Measurements from ENCODE around the gene RBMS1.
"Not testable (repeated sequence)": the region's sequence is repeated elsewhere in the genome, so short reads cannot be mapped to it uniquely, and the experiment has no call there.

RBMS1 gene

DNA sequence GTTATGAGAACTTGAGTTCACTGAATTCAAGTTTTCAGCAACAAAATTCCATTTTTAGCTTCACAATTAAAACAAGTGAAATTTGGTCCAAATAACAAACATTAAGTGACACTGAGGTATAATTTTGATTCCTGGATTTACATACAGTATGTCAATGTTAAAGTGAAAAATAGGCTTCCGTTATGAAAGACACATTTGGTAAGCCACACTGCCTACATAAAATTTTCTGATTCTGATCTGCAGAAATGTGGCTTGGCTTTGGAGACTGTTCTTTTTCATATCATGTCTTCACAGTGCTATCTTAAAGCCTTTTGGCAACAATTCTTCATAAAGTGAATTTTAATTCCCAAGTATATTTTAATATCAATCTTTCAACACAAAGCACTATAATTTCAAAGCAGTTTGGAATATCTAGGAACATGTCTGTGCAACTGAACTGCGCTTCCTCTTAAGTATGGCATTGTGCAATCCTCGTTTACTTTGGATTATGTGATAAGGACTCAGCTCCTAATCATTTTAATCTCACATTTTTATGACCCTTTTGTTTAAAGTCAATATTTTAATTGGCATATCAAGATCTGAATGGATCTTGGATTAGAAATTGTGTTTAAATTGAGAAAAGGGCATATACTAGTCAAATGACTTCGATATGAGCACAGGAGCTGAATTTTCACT lies 60.0 kb downstream of the RBMS1 start:
- DNase-seq (ENCODE audit: low read depth): no peak

DNA sequence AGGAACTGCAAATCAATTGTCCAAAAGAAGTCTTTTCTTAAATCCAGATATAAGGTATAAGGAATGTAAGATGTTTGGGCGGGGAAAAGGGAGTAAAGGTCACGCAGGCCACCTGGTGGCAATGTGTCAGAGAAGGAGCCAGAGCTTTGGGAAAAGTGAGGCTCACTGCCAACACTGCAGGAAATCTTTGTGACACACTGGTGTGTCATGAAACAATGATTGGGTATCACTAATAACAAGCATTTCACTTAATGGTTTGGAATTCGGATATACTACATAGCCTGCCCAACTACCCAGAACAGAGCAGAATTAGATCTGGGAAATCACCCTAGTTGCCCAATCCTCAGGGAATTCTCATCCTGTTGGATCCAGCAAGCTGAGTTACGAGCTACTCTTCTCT lies 61.0 kb downstream of the RBMS1 start:
- no peak for DNase-seq (ENCODE audit: low read depth)

DNA sequence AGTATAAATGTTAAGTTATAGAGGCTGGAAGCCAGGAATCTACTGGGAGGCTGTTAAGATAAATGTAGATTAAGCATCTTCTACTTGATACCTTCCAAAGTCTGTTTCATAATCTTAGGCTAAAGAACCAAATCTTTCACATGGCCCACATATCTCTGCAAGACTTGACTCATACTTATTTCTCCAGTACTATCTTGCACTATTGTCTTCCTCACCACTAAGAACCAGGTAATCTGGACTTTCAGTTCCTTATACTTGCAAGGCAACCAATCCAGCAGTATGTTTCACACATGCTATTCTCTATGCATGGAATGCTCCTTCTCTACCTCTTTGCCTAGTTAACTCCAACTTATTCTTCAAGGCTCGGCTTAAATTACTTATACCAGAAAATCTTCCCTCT lies 62.2 kb downstream of the RBMS1 start:
- no peak for DNase-seq (ENCODE audit: low read depth)

DNA sequence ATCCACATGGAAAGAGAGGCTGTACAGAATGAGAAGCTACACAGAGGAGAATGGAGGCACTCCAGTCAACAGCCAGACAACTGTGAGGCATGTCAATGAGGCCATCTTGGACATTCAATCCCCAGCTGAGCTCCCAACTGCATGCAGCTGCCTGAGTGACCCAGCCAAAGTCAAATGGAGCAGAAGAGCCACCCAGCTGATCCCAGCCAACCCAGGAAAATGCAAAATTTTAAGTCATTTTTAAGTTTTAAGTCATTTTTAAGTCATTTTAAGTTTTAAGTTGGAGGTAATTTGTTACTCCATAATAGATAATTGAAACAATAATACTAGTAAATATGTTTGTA lies 63.6 kb downstream of the RBMS1 start:
- no peak for DNase-seq (ENCODE audit: low read depth)

DNA sequence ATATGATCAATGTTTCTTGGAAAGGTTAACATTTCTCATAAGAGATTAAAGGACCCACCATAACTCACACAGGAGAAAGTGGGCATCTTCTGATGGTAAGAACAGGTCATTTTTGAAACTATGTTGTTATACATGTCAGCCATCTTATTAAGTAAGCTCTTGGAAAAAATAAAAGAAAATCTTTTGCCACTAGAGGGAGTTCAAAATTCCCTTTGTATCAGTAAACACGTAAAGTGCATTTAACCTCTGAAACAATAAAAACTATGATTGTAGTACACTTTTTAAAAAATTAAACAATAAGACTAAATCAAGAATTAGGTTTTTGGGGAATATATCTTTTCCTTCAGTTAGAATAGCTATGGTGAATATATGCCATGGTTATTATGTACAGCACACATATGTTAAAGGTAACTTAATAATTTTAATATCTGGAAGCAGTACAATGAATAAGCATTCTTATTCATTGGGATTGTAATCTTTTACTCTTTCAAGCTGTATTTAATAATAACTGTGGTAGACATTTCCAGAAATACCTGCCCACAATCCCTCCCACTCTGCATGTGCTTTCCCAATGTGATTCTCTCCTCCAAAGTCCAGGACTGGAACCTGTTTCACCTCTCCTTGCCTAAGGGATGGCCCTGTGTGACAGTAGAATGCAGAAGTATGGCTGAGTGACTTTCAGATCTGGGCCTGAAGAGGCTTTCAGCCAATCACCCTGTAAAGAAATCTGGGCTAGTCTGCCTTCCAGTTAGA lies 64.2 kb downstream of the RBMS1 start:
- DNase-seq (ENCODE audit: low read depth): no peak

DNA sequence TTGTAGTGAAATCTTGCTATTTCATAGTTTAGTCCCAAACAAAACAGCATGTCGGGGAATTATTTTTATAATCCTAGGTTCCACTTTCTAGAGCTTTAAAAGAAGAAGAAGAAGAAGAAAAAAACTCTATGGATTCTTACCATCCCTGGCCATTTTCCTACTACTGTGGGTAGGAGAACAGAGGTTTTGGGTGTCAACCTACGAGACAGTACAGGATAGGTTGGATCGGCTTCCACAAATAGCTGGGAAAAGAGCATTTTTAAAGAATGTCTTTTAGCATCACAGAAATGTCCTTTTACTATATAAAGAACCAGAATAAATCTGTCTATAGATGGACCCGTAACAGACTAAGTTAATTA lies 65.2 kb downstream of the RBMS1 start:
- DNase-seq (ENCODE audit: low read depth): no peak

DNA sequence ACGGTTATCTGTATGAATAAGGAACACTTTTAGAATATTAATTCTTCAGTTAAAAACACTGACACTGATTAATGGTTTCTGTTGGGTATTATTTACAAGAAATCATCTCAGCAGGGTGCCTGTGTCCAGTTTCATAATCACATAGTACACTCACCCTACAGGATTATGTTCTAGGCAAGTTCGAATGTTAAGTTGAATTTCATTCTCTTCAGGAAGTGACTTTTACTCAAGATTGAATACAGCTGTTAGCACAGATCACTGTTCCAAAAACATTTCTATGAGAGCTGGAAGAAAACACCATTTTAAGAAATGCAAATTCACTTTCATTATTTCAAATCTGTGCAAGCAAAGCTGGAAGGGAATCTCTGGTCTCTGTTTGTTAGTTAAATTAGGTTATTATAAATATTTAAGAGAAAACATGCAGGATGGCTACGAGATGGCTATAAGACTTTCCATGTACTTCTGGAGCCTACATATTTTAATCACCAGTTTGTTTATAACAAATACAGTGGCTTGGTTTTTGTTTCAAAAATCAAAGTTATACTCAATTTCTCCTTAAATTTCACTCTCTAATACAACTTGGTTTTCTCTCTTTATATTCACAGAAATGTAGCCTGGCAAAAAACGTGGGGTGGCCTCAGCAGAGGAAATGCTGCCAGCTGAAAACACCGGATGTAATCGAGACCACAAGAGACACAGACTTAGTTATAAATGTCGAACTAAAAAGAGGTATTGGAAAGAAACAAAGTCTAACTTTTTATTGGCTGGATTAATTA lies 65.8 kb downstream of the RBMS1 start:
- DNase-seq (ENCODE audit: low read depth): no peak

DNA sequence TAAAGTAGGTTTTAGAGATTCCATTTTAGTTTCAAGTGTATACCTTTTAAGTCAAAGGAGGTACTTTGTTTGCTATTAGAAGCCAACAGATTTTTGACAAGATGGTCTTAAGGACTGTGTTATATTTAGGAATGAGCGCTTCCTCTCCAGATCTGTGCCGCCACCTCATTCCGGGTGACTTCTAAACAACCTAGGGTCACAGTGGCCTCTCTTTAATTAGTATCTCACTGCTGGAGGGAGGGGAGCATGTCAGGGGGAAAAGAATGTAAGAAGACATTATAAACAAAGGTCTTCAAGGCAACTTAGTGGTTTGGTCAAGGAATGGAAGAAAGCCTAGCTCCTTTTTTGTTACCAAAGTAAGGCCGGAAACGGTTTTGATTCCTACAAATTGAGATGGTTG lies 67.0 kb downstream of the RBMS1 start:
- DNase-seq (ENCODE audit: low read depth): no peak

DNA sequence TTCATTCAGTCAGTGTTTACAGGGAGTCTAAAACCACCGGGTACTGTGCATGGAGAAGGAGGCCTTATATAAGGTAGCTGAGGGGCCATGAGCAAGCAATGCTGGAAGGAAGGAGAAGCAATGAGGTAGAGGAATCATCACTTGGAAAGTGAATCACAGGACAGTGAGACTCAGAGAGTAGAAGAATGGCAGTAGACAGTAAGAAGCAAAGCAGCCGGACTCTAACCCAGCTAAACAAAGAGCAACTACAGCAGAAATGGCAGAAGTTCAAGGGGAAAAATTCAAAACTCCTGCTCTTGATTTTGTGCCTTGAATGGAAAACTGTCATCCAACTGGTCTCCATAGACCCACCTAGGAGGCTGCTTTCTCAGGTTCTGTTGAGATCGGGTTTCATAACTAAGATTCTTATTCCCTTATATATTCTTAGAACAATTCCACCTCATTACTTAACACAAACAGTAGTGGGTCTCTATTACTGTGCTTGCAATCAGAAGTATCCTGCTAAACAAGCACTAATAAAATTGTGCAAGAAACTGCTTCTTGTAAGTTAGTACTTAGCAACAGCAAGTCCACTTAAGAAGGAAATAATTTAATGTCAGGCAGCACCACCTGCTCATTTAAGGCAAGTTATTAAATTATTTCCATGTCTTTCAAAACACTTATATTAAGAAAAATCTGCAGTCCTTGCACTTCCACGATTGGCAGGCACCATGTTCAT lies 68.0 kb downstream of the RBMS1 start:
- DNase-seq (ENCODE audit: low read depth): no peak

DNA sequence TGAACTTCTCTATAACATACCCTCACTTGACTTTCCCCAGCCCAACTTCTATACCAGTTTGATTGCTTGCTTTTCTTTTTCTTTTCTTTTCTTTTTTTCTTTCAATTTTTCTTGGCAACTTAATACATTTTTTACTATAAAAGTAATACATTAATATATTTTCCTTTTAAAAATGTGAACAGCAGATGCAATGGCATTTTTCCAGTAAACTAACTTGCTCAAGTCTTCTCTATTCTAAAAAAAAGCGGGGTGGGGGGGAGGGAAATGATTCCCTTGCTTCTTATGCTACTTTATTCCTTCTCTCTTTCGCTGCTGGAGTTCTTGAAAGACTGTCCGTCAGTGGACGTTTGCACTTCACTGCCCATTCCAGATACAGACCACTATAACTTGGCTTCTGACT lies 70.5 kb downstream of the RBMS1 start:
- no peak for DNase-seq (ENCODE audit: low read depth)

DNA sequence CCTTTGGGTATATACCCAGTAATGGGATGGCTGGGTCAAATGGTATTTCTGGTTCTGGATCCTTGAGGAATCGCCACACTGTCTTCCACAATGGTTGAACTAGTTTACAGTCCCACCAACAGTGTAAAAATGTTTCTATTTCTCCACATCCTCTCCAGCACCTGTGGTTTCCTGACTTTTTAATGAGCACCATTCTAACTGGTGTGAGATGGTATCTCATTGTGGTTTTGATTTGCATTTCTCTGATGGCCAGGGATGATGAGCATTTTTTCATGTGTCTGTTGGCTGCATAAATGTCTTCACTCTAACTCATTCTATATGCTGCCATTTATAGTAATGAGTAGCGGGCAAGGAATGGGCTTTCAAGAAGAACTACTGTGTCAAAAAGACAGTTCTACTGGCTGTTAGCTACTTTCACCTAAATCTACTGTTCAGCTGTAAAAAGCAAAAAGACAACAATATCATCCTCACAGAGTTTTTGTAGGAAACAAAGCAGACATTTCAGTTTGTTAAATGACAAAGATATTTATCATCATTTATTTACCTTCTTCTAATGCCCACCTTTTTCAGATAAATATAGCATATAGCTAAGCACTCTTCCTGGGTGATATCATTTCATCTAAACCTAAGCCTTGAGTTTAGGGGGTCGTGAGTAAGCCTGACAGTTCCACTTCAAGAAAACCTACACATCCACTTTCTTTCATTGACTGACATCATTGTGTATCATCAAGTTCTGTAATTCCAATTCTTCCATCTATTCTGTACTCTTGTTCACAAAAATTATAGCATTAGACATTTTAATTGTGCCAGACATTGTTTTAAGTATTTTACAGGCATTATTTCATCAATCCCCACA lies 71.7 kb downstream of the RBMS1 start:
- not testable (repeated sequence) for DNase-seq (ENCODE audit: low read depth)

DNA sequence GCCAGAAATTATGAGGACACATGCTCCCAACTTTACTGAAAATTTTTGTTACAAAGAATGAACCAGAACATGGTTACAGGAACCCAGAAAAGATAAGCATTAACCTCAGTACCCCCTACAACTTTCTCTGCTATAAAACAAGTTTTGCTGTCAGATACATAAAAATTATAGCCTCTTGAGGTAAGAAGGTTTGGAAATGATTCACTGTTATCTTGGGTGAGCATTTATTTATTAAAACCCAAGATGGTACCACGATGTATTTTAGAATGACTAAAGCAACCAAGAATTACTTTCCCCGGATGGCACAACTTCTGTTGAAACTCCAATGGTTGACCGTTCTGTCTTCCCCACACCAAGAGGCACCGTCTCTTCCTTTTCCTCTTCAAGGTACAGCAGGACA lies 72.9 kb downstream of the RBMS1 start:
- DNase-seq (ENCODE audit: low read depth): no peak

DNA sequence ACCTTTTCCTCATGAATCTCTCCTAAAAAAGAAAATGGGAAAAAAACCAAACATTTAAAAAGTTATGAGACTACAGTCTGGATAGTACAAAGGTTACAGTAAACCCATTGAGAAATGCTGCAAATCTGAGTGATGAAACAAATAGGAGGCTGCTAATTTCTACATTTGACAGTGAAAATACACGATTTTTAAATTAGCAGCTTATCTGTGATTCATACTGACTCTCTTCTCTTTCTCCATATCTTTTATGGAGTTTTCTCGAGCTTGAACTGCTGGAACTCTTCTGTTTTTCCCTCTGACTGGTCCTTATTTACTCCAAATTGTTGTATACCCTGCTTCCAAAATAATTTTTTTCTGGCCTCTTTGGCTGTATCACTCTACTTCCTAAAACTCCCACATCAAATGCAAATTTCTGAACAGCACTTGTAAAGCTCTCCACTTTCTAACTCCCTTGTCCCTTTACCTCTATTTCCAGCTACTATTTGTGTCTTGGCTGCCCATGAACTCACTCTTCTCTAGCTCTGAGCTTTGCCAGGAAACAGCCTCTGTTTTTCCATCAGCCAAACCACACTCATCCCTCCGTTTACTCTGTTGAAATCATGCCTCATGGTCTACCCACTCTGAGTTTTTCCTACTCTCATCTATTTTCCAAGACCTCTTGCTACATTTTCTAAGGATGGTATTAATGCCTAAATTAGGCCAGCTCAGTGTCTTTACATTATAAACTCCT lies 73.7 kb downstream of the RBMS1 start:
- DNase-seq (ENCODE audit: low read depth): no peak

DNA sequence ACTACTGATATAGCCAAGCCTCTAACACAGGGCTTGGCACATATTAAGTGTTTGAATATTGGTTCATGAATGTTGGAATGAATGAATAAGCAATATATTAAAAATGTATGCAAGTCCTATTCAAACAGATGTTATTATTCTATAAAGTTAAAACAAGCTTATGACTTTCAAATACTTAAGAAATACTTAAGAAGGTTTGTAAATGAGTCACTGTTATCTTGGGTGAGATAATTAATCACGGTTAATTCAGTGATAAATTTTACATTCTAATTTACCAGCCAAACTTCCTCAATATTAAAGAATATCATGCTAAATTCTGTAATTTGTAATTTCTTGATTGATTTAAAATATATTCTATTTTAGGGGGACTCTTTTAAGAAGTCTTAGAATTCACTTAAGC lies 74.8 kb downstream of the RBMS1 start:
- no peak for DNase-seq (ENCODE audit: low read depth)

DNA sequence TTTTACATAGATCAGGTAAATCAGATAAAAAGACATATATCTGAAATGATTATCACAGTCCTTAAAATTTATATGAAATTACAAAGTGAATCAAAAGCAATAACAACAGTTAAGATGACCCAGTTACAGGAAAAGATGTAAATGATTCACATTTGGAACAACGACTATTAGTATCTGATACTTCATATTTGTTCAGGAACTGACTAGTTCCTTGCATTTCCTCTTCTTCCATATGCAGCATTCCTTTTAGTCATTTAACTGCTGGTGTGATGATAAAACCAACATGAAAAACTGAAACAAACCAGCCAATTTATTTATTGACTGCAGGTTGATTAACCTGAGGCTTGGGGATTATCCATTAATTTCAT lies 75.2 kb downstream of the RBMS1 start:
- DNase-seq (ENCODE audit: low read depth): no peak

DNA sequence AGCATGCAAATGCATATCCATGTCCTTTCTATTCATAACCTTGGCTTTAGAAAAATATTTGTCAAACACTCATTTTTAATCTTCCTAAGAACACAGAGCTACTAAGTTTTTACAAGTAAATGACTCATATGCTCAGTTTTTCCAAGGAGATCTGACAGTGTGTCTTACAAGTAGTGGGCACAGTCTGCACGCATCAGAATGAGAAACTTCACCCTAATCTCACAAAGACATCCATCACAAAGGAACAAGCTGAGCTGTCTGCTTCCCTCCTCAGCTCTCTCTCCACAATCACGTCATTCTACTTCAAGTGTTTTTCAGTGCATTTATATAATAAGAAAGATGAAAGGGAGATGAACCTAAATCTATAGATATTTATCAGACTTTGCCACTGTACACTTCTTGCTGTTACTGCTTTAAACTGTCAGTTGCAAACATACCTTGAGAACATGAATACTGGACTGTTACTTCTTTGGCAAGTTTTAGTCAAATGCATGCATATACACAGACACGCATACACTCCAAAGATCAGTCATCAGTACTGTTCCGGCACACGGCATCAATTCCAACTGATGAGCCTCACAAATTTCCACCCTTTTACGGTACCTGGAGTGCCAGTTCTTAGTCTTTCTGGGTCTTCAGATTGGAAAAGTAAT lies 75.7 kb downstream of the RBMS1 start:
- DNase-seq (ENCODE audit: low read depth): no peak

DNA sequence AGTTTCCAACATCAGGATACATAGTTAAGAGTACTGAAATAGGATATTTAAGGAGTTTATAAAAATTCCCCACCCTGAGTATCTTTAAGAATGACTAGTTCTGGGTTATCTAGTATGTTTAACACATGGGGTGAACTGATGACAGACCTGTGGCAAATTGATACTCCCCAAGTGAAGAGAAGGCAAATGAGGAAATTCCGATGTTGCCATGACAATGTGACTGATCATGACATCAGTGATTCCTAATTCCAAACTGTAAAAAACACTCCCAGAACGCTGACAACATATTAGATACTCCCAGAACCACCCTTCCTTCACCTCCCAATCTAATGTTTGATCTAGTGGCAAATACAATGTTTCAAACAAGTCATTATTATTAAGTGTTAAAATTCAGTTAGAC lies 77.6 kb downstream of the RBMS1 start:
- no peak for DNase-seq (ENCODE audit: low read depth)

DNA sequence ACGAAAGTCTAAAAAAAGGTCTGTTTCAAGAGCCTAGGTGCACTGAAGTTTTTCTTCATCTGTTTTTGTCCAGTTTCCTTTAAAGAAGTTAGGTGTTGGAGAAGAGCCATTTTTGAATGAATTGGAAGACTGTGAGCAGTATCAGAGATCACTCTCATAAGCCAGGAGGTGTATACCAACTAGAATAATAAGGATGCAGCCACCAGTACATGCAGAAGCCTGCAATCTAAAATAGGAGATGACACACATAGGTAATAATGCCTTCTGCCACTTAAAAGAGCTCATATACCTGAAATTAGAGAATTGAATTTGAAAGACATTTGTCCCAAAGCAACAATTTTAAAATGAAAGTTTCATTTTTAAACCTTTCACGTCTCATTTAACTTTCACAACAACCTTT lies 81.7 kb downstream of the RBMS1 start:
- no peak for DNase-seq (ENCODE audit: low read depth)

DNA sequence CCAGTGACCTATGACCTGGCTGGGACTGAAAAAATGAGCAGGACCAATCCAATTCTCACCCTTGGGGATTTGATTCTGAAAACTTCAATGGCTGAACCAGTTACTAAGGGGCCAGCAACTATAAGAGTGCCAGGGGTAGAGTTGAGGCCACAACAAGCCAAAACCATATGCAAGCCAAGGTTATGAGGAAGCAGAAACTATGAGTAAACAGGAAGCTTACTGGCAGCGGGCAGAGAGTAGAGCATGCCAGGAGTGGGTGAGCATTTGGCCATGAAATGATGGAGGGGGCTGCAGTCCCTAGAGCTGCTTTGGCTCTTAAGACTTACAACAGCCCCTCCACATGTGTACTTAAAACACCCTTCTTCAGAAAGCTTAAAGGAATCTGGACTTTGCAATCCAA lies 82.4 kb downstream of the RBMS1 start:
- DNase-seq (ENCODE audit: low read depth): no peak

DNA sequence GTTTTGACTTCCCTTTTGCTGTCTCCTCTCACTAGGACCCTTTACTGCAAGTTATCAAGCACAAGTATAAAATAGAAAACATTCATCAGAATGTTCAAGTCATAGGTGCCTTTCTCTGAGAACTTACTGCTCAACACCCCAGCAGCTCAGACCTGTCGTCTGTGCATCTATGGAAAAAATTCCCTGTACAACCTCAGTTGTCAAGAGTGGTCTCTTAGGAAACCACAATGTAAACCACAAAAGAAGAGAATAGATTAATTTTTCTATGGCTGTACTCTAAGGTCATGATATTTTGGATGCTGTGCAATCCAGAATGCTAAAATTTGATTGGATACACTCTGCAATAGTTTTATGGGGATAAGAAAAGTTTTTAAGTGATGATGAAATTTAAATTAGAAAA lies 84.1 kb downstream of the RBMS1 start:
- DNase-seq (ENCODE audit: low read depth): no peak

DNA sequence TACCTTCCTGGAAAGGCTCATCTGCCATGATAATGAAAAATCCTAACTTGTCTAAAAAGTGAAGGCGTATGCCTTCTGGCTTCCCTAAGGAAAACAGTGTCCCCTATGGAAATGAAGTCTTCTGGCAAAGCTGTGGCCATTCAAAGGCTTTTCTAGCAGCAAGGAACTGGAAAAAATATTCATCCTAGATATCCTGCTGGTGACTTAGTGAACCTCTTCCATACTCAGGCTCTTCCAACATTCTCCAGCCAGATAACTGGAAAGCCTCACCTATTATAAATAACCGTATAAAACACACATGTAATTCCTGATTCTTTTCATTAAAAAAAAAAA lies 84.7 kb downstream of the RBMS1 start:
- DNase-seq (ENCODE audit: low read depth): no peak
